ENCODE results near the gene ZNF780B. TPM values are rescaled to one million over a fixed set of nuclear protein-coding genes. Genes with fewer than 3 reads are reported as not detected.

Gene ZNF780B
- total and polyA plus RNA-seq, 2 of the 8 experiments (the other 6 are each of a cell fraction or from before 2014, with no cell fraction given): 3.1 to 22.4 TPM

- FAIRE-seq (no peak), DNase-seq (ENCODE audit: low read depth in 1 of 2, low spot score in 2 of 2) (no peak)
- Histone ChIP-seq H3K4me2 (ENCODE audit: insufficient read depth in 1 of 2, low read depth in 2 of 2, low read length in 2 of 2) (no peak overlapping the region), H3K79me1 (ENCODE audit: low read depth, low read length) (peaks cover 3% of the 10 kb centered on the region; the same call in 1 of the 2 replicates), H3K79me2 (ENCODE audit: control insufficient read depth in 1 of 2, insufficient read depth in 2 of 2, low read length in 2 of 2) (peaks cover 5 to 23% of the 10 kb centered on the region in 2 experiments; a peak in 3 of 4 replicates), H2BK120ac (replicated peaks; ENCODE audit: low read depth, low read length) (no peak overlapping the region), H3K4me3 (ENCODE audit: extremely low read depth in 1 of 4, insufficient read depth in 2 of 4, low read depth in 3 of 4, low read length in 4 of 4) (no peak overlapping the region), H3K18ac (ENCODE audit: extremely low read depth, low read length) (no peak overlapping the region), H2BK5ac (ENCODE audit: low read depth, low read length) (no peak overlapping the region), H3K9ac (replicated peaks in 1 of 4; ENCODE audit: extremely low read depth in 1 of 4, low read depth in 3 of 4, low read length in 3 of 4) (no peak overlapping the region), H2AFZ (ENCODE audit: low read length) (no peak overlapping the region), H2BK15ac (ENCODE audit: low read length) (no peak overlapping the region), H3K36me3 (ENCODE audit: control insufficient read depth in 2 of 4, insufficient read depth in 4 of 4, low read length in 3 of 4) (no peaks in the 10 kb centered on the region), H4K91ac (replicated peaks; ENCODE audit: insufficient read length, low read length) (no peak overlapping the region), H2BK12ac (ENCODE audit: low read depth, low read length) (no peak overlapping the region), H3K23me2 (ENCODE audit: low read depth, low read length) (peaks cover 9% of the 10 kb centered on the region), H3K27me3 (replicated peaks in 1 of 4; ENCODE audit: control insufficient read depth in 3 of 4, extremely low read depth in 1 of 4, insufficient read depth in 3 of 4, low read length in 3 of 4) (no peaks in the 10 kb centered on the region), H3K4me1 (replicated peaks in 1 of 4; ENCODE audit: control insufficient read depth in 3 of 4, insufficient read depth in 4 of 4, low read length in 3 of 4) (peaks cover 0 to 3% (median 1%) of the 10 kb centered on the region in 4 experiments; a peak in 3 of 7 replicates), H3K9me3 (ENCODE audit: insufficient read depth in 2 of 2, low read depth in 1 of 2, low read length in 1 of 2) (peaks cover 9 to 15% of the 10 kb centered on the region in 2 experiments; a peak in 2 of 4 replicates), H4K5ac (ENCODE audit: insufficient read length, low read depth, low read length) (no peak overlapping the region), H3K23ac (ENCODE audit: insufficient read length) (no peak overlapping the region), H2AK5ac (ENCODE audit: low read depth, low read length) (no peak overlapping the region), H3K56ac (replicated peaks; ENCODE audit: insufficient read length, low read depth, low read length) (no peak overlapping the region), H3K27ac (ENCODE audit: low read depth, low read length) (no peak overlapping the region), H4K8ac (ENCODE audit: extremely low read depth, insufficient read depth, low read length) (no peak overlapping the region), H2BK20ac (ENCODE audit: low read length) (no peak overlapping the region), H4K20me1 (replicated peaks in 1 of 2; ENCODE audit: control insufficient read depth in 1 of 2, insufficient read depth in 2 of 2, low read length in 2 of 2) (no peaks in the 10 kb centered on the region), H3K4ac (replicated peaks; ENCODE audit: insufficient read length, low read depth, low read length) (no peak overlapping the region), H3K14ac (ENCODE audit: insufficient read length) (no peak overlapping the region)
- ChIA-PET POLR2A (ENCODE audit: partially characterized antibody) (interaction anchor here (0.7 kb wide), 1 partner anchor 372 kb away, joined by 3 read pairs; no protein-coding TSS in a partner anchor), CTCF (ENCODE audit: partially characterized antibody) (no interaction called here)
- TF ChIP-seq ATF2 (IDR thresholded peaks at IDR 0.05; ENCODE audit: low read length): no peak
- no peak for TF ChIP-seq JUN (IDR thresholded peaks at IDR 0.05; ENCODE audit: low read depth, low read length)
- no peak for TF ChIP-seq ATF3 (IDR thresholded peaks at IDR 0.05; ENCODE audit: insufficient read depth, low read depth, low read length)
- no peak for TF ChIP-seq EP300 (IDR thresholded peaks at IDR 0.05; ENCODE audit: borderline replicate concordance in 1 of 2, low read depth in 2 of 2, low read length in 2 of 2)
- TF ChIP-seq TAF1 (IDR thresholded peaks at IDR 0.05; ENCODE audit: low read depth, low read length): no peak
- no peak for TF ChIP-seq KDM4A (IDR thresholded peaks at IDR 0.05; ENCODE audit: low read depth, low read length, severe bottlenecking)
- no peak for TF ChIP-seq RAD21 (IDR thresholded peaks at IDR 0.05 in 1 of 2, conservative IDR thresholded peaks at IDR 0.05 in 1 of 2; ENCODE audit: low read depth in 2 of 2, low read length in 2 of 2)
- no peak for TF ChIP-seq CBX5 (IDR thresholded peaks at IDR 0.05; ENCODE audit: low read depth, low read length)
- no peak for TF ChIP-seq EGR1 (IDR thresholded peaks at IDR 0.05; ENCODE audit: borderline replicate concordance, low read depth, low read length)
- no peak for TF ChIP-seq CREB1 (IDR thresholded peaks at IDR 0.05)
- no peak for TF ChIP-seq CTBP2 (IDR thresholded peaks at IDR 0.05; ENCODE audit: borderline replicate concordance, insufficient read depth, insufficient read length, low read length)
- TF ChIP-seq CBX8 (IDR thresholded peaks at IDR 0.05; ENCODE audit: borderline replicate concordance, low read depth, low read length): no peak
Measured at GRCh38 chr19:39994361-39994760, 61.7 kb downstream of the ZNF780B start.

Measured in H1 (cell line).